ENCODE measurements around the gene TSSK2.

TSSK2 gene

GRCh38 chr22:19169947-19170318 is 38.8 kb downstream of the TSSK2 start:
- H3K27me3 ChIP-seq (ENCODE audit: control insufficient read depth, insufficient read depth, low read length), result peaks cover 5% of the 10 kb centered on the region
- no peak overlapping the region for H3K9ac ChIP-seq
- no peak overlapping the region for H3K27ac ChIP-seq
- no peaks in the 10 kb centered on the region for H3K79me2 ChIP-seq
- no peak for TF ChIP-seq CTCF (IDR thresholded peaks at IDR 0.05)
- H3K4me1 ChIP-seq, result peaks cover 5% of the 10 kb centered on the region
- H3K4me2 ChIP-seq (ENCODE audit: low read length), result peak overlapping the region; percentile 74
- H3K4me3 ChIP-seq (ENCODE audit: low read depth, low read length), result peak overlapping the region; percentile 33
- no peaks in the 10 kb centered on the region for H3K36me3 ChIP-seq (ENCODE audit: control insufficient read depth, insufficient read depth, low read length)
- H2AFZ ChIP-seq, result peak overlapping the region; percentile 69
- H3K9me3 ChIP-seq (ENCODE audit: control insufficient read depth, low read length), result no peaks in the 10 kb centered on the region

GRCh38 chr22:19172213-19173046 is 41.3 kb downstream of the TSSK2 start:
- Histone ChIP-seq H3K4me1 (peaks cover 5% of the 10 kb centered on the region), H3K36me3 (ENCODE audit: control insufficient read depth, insufficient read depth, low read length) (no peaks in the 10 kb centered on the region), H3K27ac (peak overlapping the region; percentile 67), H3K27me3 (ENCODE audit: control insufficient read depth, insufficient read depth, low read length) (peaks cover 5% of the 10 kb centered on the region), H3K9me3 (ENCODE audit: control insufficient read depth, low read length) (no peaks in the 10 kb centered on the region), H2AFZ (peak overlapping the region; percentile 94), H3K9ac (peak overlapping the region; percentile 53), H3K4me2 (ENCODE audit: low read length) (peak overlapping the region; percentile 99), H3K79me2 (no peaks in the 10 kb centered on the region), H3K4me3 (ENCODE audit: low read depth, low read length) (peak overlapping the region; percentile 92)
- no peak for TF ChIP-seq CTCF (IDR thresholded peaks at IDR 0.05)

- no peak for TF ChIP-seq CTCF (IDR thresholded peaks at IDR 0.05)
- Histone ChIP-seq H3K9ac (no peak overlapping the region), H2AFZ (no peak overlapping the region), H3K27ac (no peak overlapping the region), H3K9me3 (ENCODE audit: control insufficient read depth, low read length) (no peaks in the 10 kb centered on the region), H3K36me3 (ENCODE audit: control insufficient read depth, insufficient read depth, low read length) (no peaks in the 10 kb centered on the region), H3K4me2 (ENCODE audit: low read length) (no peak overlapping the region), H3K79me2 (no peaks in the 10 kb centered on the region), H3K4me1 (peaks cover 5% of the 10 kb centered on the region), H3K27me3 (ENCODE audit: control insufficient read depth, insufficient read depth, low read length) (peaks cover 5% of the 10 kb centered on the region), H3K4me3 (ENCODE audit: low read depth, low read length) (no peak overlapping the region)
Observed at GRCh38 chr22:19173047-19174035, 42.2 kb downstream of the TSSK2 start.

GRCh38 chr22:19174106-19175025 is 43.3 kb downstream of the TSSK2 start:
- TF ChIP-seq CTCF (IDR thresholded peaks at IDR 0.05), result no peak
- H3K4me1 ChIP-seq, result peaks cover 5% of the 10 kb centered on the region
- H3K9me3 ChIP-seq (ENCODE audit: control insufficient read depth, low read length), result no peaks in the 10 kb centered on the region
- no peak overlapping the region for H3K4me3 ChIP-seq (ENCODE audit: low read depth, low read length)
- H3K4me2 ChIP-seq (ENCODE audit: low read length), result no peak overlapping the region
- H2AFZ ChIP-seq, result no peak overlapping the region
- no peaks in the 10 kb centered on the region for H3K79me2 ChIP-seq
- H3K9ac ChIP-seq, result no peak overlapping the region
- H3K27ac ChIP-seq, result no peak overlapping the region
- H3K36me3 ChIP-seq (ENCODE audit: control insufficient read depth, insufficient read depth, low read length), result no peaks in the 10 kb centered on the region
- no peaks in the 10 kb centered on the region for H3K27me3 ChIP-seq (ENCODE audit: control insufficient read depth, insufficient read depth, low read length)

Measured in parathyroid adenoma (tissue), 2 donors.